OCI-LY3 (cell line): ENCODE data around the gene RPUSD4.
A peak's percentile ranks its signal among the peaks of the same experiment; 100 is the strongest.

Source experiments
- H2AFZ ChIP-seq: fragments of 200-600, 300-600 bp; shearing (Covaris generic); 2 replicates; pipeline ENCODE4 v1.6.0; 2014; ENCODE audit warnings: antibody characterized with exemption, low read depth, low read length
- H3K27ac ChIP-seq: fragments of 200-600, 300-600 bp; sonication (generic); 2 replicates; pipeline ENCODE4 v1.5.1; 2014; ENCODE audit warnings: mild to moderate bottlenecking, low read length, moderate library complexity, mixed read lengths
- H3K27me3 ChIP-seq: fragments of 200-600, 300-600 bp; sonication (generic); 2 replicates; pipeline ENCODE4 v1.6.1; 2014; ENCODE audit warnings: low read depth, low read length, mixed read lengths
- H3K36me3 ChIP-seq: fragments of 200-600, 300-600 bp; sonication (generic); replicated peaks from 2 replicates; pipeline ENCODE3; 2014; ENCODE audit warnings: low read depth, low read length, mixed read lengths
- H3K4me1 ChIP-seq: fragments of 300-600, 200-600 bp; sonication (generic); 2 replicates; pipeline ENCODE4 v1.6.1; 2014; ENCODE audit warnings: low read length, mixed read lengths
- H3K4me2 ChIP-seq: fragments of 200-600, 300-600 bp; sonication (generic); 2 replicates; pipeline ENCODE4 v1.6.1; 2014; ENCODE audit warnings: low read length, mixed read lengths
- H3K4me3 ChIP-seq: fragments of 300-600, 200-600 bp; sonication (generic); 2 replicates; pipeline ENCODE4 v1.5.1; 2014; ENCODE audit warnings: antibody characterized with exemption, mild to moderate bottlenecking, low read length, moderate library complexity
- H3K79me2 ChIP-seq: fragments of 300-600, 200-600 bp; shearing (Covaris generic); 2 replicates; pipeline ENCODE4 v1.6.1; 2014; ENCODE audit warnings: mild to moderate bottlenecking, low read length, mixed read lengths
- H3K9ac ChIP-seq: fragments of 300-600, 200-600 bp; shearing (Covaris generic); 2 replicates; pipeline ENCODE4 v1.6.0; 2014; ENCODE audit warnings: mild to moderate bottlenecking, low read length, moderate library complexity
- H3K9me3 ChIP-seq: fragments of 200-600, 300-600 bp; shearing (Covaris generic); 2 replicates; pipeline ENCODE4 v1.6.1; 2014; ENCODE audit warnings: low read length, mixed read lengths; ENCODE audit not compliant: insufficient read depth
- H4K20me1 ChIP-seq: fragments of 200-600, 300-600 bp; sonication (generic); 2 replicates; pipeline ENCODE4 v1.6.1; 2016; ENCODE audit warnings: low read length, mixed read lengths; ENCODE audit not compliant: insufficient read depth
- EZH2phosphoT487 ChIP-seq: fragments of 200-600 bp; shearing (Covaris generic); IDR thresholded peaks from 2 replicates; pipeline ENCODE4 v1.6.1; 2018; ENCODE audit warnings: antibody characterized with exemption, mixed run types, low read depth
- TF ChIP-seq, protein P1 (sequence below): fragments of 200-600, 300-600 bp; sonication (generic); IDR thresholded peaks from 2 replicates; pipeline ENCODE4 v1.5.1; 2014; ENCODE audit warnings: antibody characterized with exemption, low read length, low read depth

Gene RPUSD4

DNA sequence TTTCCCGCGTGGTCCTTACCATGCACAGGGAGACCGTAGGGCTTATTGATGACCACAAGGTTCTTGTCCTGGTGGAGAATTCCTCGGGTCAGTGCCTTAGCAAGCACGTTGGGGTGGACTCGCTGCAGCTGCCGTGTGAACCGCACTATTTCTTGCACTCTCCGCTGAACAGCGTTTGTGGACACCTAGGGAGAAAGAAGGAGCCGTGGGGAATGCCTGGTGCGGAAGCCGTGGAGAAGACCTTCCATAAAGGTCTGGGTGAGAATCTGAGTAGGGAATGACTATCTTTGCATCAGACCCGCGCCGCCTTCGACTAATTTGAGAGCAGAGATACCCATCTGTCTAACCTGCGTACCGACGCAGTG is 597 bp downstream of the RPUSD4 start:
- Histone ChIP-seq H3K79me2 (peaks cover 44% of the 10 kb centered on the region), H3K27me3 (no peaks in the 10 kb centered on the region), H3K9ac (peak overlapping the region; percentile 89), H3K4me1 (peaks cover 15% of the 10 kb centered on the region), H3K27ac (0 out of 2 replicates have a peak overlapping the region, but pooled peaks have one; percentile 20), H3K36me3 (peaks cover 7% of the 10 kb centered on the region), H3K9me3 (no peaks in the 10 kb centered on the region), H2AFZ (peak overlapping the region; percentile 96), H3K4me2 (peak overlapping the region; percentile 95), H4K20me1 (no peaks in the 10 kb centered on the region), H3K4me3 (peak overlapping the region; percentile 99)
- TF ChIP-seq, protein P1, sequence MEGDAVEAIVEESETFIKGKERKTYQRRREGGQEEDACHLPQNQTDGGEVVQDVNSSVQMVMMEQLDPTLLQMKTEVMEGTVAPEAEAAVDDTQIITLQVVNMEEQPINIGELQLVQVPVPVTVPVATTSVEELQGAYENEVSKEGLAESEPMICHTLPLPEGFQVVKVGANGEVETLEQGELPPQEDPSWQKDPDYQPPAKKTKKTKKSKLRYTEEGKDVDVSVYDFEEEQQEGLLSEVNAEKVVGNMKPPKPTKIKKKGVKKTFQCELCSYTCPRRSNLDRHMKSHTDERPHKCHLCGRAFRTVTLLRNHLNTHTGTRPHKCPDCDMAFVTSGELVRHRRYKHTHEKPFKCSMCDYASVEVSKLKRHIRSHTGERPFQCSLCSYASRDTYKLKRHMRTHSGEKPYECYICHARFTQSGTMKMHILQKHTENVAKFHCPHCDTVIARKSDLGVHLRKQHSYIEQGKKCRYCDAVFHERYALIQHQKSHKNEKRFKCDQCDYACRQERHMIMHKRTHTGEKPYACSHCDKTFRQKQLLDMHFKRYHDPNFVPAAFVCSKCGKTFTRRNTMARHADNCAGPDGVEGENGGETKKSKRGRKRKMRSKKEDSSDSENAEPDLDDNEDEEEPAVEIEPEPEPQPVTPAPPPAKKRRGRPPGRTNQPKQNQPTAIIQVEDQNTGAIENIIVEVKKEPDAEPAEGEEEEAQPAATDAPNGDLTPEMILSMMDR = no peak

DNA sequence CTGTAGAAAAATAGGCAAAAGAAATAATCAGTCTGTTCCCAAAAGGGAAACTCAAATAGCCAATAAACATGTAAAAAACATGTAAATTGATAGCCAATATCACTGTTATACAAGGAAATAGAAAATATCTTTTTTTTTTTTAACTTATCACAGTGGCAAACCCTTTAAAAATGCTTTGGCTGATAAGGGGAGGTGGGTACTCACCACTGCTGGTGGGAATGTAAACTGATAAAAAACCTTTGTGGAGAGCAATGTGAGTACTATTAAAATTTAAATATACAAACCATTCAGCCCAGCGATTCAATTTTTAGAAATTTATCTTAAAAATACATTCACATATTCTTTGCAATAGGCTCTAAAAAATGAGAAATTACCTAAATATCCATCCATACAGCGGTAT is 3.6 kb downstream of the RPUSD4 start:
- Histone ChIP-seq H2AFZ (no peak overlapping the region), H3K4me1 (peaks cover 15% of the 10 kb centered on the region), H3K36me3 (peaks cover 23% of the 10 kb centered on the region), H4K20me1 (no peaks in the 10 kb centered on the region), H3K9me3 (no peaks in the 10 kb centered on the region), H3K9ac (no peak overlapping the region), H3K27ac (no peak overlapping the region), H3K4me3 (no peak overlapping the region), H3K4me2 (no peak overlapping the region), H3K79me2 (peaks cover 32% of the 10 kb centered on the region), H3K27me3 (no peaks in the 10 kb centered on the region)
- TF ChIP-seq EZH2phosphoT487 = no peak
- TF ChIP-seq, protein P1 = no peak

DNA sequence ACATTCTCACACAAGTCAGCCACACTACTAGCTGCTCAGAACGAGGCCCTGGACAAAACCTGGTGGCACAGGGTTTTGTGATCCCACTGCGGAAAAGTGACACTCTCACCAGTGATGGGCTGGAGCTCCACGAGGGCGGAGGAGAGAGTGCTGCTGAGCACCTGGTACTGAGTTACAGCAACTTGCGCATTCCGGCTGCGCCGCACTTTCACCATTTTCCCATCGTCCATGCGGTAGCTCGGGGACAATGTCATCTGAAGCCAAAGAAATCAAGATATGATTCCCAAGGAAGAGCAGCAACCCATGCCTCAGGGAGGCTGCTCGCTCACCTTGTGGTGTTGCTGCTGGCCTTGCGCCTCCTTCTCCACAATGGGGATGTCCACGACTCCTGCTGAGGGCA is 6.1 kb downstream of the RPUSD4 start:
- no peaks in the 10 kb centered on the region for H4K20me1 ChIP-seq
- peaks cover 3% of the 10 kb centered on the region; the same call in 1 of the 2 replicates for H3K4me1 ChIP-seq
- peaks cover 33% of the 10 kb centered on the region for H3K36me3 ChIP-seq
- peaks cover 9% of the 10 kb centered on the region for H3K79me2 ChIP-seq
- TF ChIP-seq, protein P1 = no peak
- TF ChIP-seq EZH2phosphoT487 = no peak
- H3K9me3 ChIP-seq = no peaks in the 10 kb centered on the region
- H3K4me3 ChIP-seq = no peak overlapping the region
- no peak overlapping the region for H2AFZ ChIP-seq
- no peak overlapping the region for H3K4me2 ChIP-seq
- H3K27ac ChIP-seq = no peak overlapping the region
- H3K9ac ChIP-seq = no peak overlapping the region
- H3K27me3 ChIP-seq = no peaks in the 10 kb centered on the region

DNA sequence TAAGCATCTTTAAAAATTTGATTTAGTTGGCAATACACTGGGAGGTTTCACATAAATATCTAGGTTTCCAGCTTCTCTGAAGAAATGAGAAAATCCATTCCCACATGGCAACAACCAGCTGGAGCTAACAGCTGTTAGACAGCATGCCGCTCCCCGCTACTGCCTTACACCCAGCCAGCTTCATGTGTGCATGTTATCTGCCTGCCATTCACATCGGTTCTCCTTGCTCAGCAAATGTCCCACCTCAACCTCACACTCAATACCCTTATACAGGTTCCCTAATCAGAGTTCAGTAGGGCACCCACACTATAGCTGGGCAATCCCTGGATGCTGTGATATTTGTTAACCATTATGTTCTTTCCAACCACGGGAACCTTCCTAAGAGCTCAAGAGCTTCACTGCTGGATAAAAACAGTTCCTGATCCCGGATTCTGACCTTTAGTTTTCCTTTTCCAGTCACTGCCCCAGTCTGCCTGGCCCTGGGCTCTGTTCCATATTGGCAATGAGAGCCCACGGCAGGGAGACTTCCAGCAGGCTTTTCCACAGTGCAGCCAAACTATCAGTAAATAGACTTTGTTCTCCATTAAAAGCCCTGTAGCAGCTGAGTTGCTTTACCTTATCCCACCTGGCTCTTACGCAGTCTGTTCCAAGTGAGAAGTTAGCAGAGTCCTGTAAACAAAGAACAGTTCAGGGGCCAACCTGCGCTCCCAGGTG is 8.6 kb downstream of the RPUSD4 start:
- Histone ChIP-seq H3K9ac (no peak overlapping the region), H3K4me2 (no peak overlapping the region), H3K9me3 (no peaks in the 10 kb centered on the region), H3K27ac (no peak overlapping the region), H3K4me1 (no peaks in the 10 kb centered on the region), H2AFZ (no peak overlapping the region), H3K4me3 (no peak overlapping the region), H3K79me2 (no peaks in the 10 kb centered on the region), H3K27me3 (no peaks in the 10 kb centered on the region), H3K36me3 (peaks cover 52% of the 10 kb centered on the region), H4K20me1 (no peaks in the 10 kb centered on the region)
- no peak for TF ChIP-seq EZH2phosphoT487
- TF ChIP-seq, protein P1 = no peak
